ENCODE data around the gene NUDT4B. TPM values are rescaled to one million over a fixed set of nuclear protein-coding genes. Genes with fewer than 3 reads are reported as not detected.
"Not testable (repeated sequence)": the region's sequence is repeated elsewhere in the genome, so short reads cannot be mapped to it uniquely, and the experiment has no call there.

NUDT4B gene
- total RNA-seq, 2 experiments from 2014 or later = 0.63 TPM; not detected in 1

DNA sequence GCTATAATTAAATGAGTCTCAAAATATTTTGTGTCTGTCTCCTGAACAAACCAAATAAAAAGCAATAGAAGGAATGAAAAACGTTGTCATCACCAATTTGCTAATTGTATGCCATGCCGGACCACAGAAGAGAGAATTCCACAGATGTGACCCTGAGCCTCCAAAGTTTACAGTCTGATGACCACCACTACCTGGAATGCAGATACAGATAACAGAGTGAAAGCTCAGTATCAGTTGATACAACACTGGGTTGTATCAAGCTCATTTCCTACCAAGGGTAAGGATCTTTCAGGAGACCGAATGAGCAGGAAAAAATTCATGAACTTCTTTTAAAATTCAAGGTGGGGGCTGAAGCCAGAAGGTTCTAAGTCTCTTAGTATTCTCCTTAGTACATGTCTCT lies 25.1 kb upstream of the NUDT4B start:
- H3K4me1 ChIP-seq (ENCODE audit: insufficient read depth, low read length, poor library complexity, severe bottlenecking); CTCF ChIA-PET (ENCODE audit: unreplicated experiment); H3K9me2 ChIP-seq (ENCODE audit: insufficient read depth, low read length); H3K9me3 ChIP-seq (ENCODE audit: low read length); H2AFZ ChIP-seq (ENCODE audit: low read length); DNase-seq (ENCODE audit: low spot score); H4K20me1 ChIP-seq (ENCODE audit: insufficient read depth, low read length); BruUV-seq (replicated peaks); H3K4me2 ChIP-seq (ENCODE audit: low read length); intact Hi-C loops (cut with micrococcal nuclease; ENCODE audit: unreplicated experiment); H3K4me3 ChIP-seq (ENCODE audit: low read depth, low read length, poor library complexity, severe bottlenecking); H3K79me2 ChIP-seq (ENCODE audit: insufficient read depth, low read depth, low read length); H3K27ac ChIP-seq (ENCODE audit: low read depth, low read length, poor library complexity, severe bottlenecking); H3K36me3 ChIP-seq (ENCODE audit: insufficient read depth, low read length); POLR2A ChIA-PET: not testable (repeated sequence)

DNA sequence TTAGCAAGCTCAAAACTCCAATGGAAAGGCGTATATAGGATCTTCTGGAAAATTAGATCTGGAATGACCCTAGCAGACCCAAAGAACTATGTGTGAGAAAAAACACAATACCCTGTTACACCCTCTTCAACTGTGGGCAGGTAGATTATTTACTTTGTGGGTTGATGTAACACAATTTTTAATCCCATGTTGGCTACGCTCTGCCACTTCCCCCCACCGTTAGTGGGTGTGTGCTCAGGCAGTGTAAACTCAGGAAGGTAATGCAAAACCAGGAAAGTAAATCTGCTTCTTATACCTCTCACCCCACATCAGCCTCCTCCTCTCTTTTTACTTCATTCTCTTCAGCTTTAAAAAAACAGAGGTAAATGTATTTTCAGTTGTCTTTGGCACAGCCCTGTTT lies 23.7 kb upstream of the NUDT4B start:
- H3K4me1 ChIP-seq (ENCODE audit: insufficient read depth, low read length, poor library complexity, severe bottlenecking); H3K4me2 ChIP-seq (ENCODE audit: low read length); H3K27ac ChIP-seq (ENCODE audit: low read depth, low read length, poor library complexity, severe bottlenecking); H3K79me2 ChIP-seq (ENCODE audit: insufficient read depth, low read depth, low read length); CTCF ChIA-PET (ENCODE audit: unreplicated experiment); H3K9me2 ChIP-seq (ENCODE audit: insufficient read depth, low read length); DNase-seq (ENCODE audit: low spot score); H4K20me1 ChIP-seq (ENCODE audit: insufficient read depth, low read length); H3K9me3 ChIP-seq (ENCODE audit: low read length); POLR2A ChIA-PET; BruUV-seq (replicated peaks); H2AFZ ChIP-seq (ENCODE audit: low read length); H3K4me3 ChIP-seq (ENCODE audit: low read depth, low read length, poor library complexity, severe bottlenecking); intact Hi-C loops (cut with micrococcal nuclease; ENCODE audit: unreplicated experiment); H3K36me3 ChIP-seq (ENCODE audit: insufficient read depth, low read length): not testable (repeated sequence)

GRCh38 chr1:148727862-148728261 lies 20.7 kb upstream of the NUDT4B start:
- H3K4me1 ChIP-seq (ENCODE audit: insufficient read depth, low read length, poor library complexity, severe bottlenecking); H3K4me3 ChIP-seq (ENCODE audit: low read depth, low read length, poor library complexity, severe bottlenecking); H3K9me2 ChIP-seq (ENCODE audit: insufficient read depth, low read length); BruUV-seq (replicated peaks); H3K9me3 ChIP-seq (ENCODE audit: low read length); H4K20me1 ChIP-seq (ENCODE audit: insufficient read depth, low read length); intact Hi-C loops (cut with micrococcal nuclease; ENCODE audit: unreplicated experiment); CTCF ChIA-PET (ENCODE audit: unreplicated experiment); H3K79me2 ChIP-seq (ENCODE audit: insufficient read depth, low read depth, low read length); H3K36me3 ChIP-seq (ENCODE audit: insufficient read depth, low read length); H3K27ac ChIP-seq (ENCODE audit: low read depth, low read length, poor library complexity, severe bottlenecking); H3K4me2 ChIP-seq (ENCODE audit: low read length); DNase-seq (ENCODE audit: low spot score); H2AFZ ChIP-seq (ENCODE audit: low read length); POLR2A ChIA-PET: not testable (repeated sequence)

DNA sequence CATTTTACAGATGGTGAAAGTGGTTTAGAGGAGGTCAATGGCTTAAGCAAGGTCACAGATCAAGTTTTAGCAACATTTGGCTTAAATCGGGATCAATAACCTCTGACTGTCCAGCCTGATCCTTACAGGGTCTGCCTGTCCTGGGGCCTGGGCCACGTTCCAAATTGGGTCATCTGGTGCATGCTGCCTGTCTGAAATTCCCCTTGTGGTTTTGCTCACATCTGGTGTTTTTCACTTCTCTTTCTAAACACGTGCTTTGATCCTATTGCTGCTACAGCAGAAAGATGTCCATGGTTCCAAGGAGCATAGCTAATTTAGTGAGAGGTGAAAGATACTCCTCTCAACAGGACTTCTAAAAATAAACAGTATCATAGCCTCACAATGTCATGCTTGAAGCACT lies 19.4 kb upstream of the NUDT4B start:
- H3K9me2 ChIP-seq (ENCODE audit: insufficient read depth, low read length); BruUV-seq (replicated peaks); H3K4me3 ChIP-seq (ENCODE audit: low read depth, low read length, poor library complexity, severe bottlenecking); H3K9me3 ChIP-seq (ENCODE audit: low read length); H3K4me2 ChIP-seq (ENCODE audit: low read length); intact Hi-C loops (cut with micrococcal nuclease; ENCODE audit: unreplicated experiment); DNase-seq (ENCODE audit: low spot score); H3K27ac ChIP-seq (ENCODE audit: low read depth, low read length, poor library complexity, severe bottlenecking); H4K20me1 ChIP-seq (ENCODE audit: insufficient read depth, low read length); H3K36me3 ChIP-seq (ENCODE audit: insufficient read depth, low read length); H2AFZ ChIP-seq (ENCODE audit: low read length); POLR2A ChIA-PET; H3K79me2 ChIP-seq (ENCODE audit: insufficient read depth, low read depth, low read length); CTCF ChIA-PET (ENCODE audit: unreplicated experiment); H3K4me1 ChIP-seq (ENCODE audit: insufficient read depth, low read length, poor library complexity, severe bottlenecking): not testable (repeated sequence)

GRCh38 chr1:148729541-148729940 lies 19.0 kb upstream of the NUDT4B start:
- intact Hi-C loops (cut with micrococcal nuclease; ENCODE audit: unreplicated experiment); H3K27ac ChIP-seq (ENCODE audit: low read depth, low read length, poor library complexity, severe bottlenecking); H3K36me3 ChIP-seq (ENCODE audit: insufficient read depth, low read length); H3K4me3 ChIP-seq (ENCODE audit: low read depth, low read length, poor library complexity, severe bottlenecking); H3K4me2 ChIP-seq (ENCODE audit: low read length); H3K4me1 ChIP-seq (ENCODE audit: insufficient read depth, low read length, poor library complexity, severe bottlenecking); H3K79me2 ChIP-seq (ENCODE audit: insufficient read depth, low read depth, low read length); H4K20me1 ChIP-seq (ENCODE audit: insufficient read depth, low read length); CTCF ChIA-PET (ENCODE audit: unreplicated experiment); DNase-seq (ENCODE audit: low spot score); POLR2A ChIA-PET; H3K9me3 ChIP-seq (ENCODE audit: low read length); H3K9me2 ChIP-seq (ENCODE audit: insufficient read depth, low read length); H2AFZ ChIP-seq (ENCODE audit: low read length); BruUV-seq (replicated peaks): not testable (repeated sequence)

DNA sequence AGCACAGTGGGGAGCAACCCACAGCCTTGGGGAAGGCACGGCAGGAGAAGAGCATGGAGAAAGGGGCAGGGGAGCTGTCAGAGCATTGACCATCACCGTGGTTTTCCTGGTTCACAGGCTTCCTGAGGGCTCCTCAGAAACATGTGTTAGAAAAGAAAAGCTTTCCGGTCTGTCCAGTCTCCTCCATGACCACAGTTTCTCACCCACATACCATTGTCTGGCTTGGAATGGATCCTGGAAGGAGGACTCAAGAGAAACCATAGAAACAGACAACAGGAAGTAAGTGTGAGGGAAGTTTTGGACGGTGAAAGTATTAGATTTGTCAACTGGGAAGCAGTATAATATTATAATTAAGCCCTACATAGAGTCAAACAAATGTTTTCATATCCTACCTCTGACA lies 16.3 kb upstream of the NUDT4B start:
- H3K9me2 ChIP-seq (ENCODE audit: insufficient read depth, low read length); DNase-seq (ENCODE audit: low spot score); H2AFZ ChIP-seq (ENCODE audit: low read length); H3K4me1 ChIP-seq (ENCODE audit: insufficient read depth, low read length, poor library complexity, severe bottlenecking); H3K27ac ChIP-seq (ENCODE audit: low read depth, low read length, poor library complexity, severe bottlenecking); H3K36me3 ChIP-seq (ENCODE audit: insufficient read depth, low read length); BruUV-seq (replicated peaks); H3K79me2 ChIP-seq (ENCODE audit: insufficient read depth, low read depth, low read length); H3K4me3 ChIP-seq (ENCODE audit: low read depth, low read length, poor library complexity, severe bottlenecking); H4K20me1 ChIP-seq (ENCODE audit: insufficient read depth, low read length); POLR2A ChIA-PET; CTCF ChIA-PET (ENCODE audit: unreplicated experiment); H3K9me3 ChIP-seq (ENCODE audit: low read length); H3K4me2 ChIP-seq (ENCODE audit: low read length); intact Hi-C loops (cut with micrococcal nuclease; ENCODE audit: unreplicated experiment): not testable (repeated sequence)

GRCh38 chr1:148733585-148734310 lies 14.8 kb upstream of the NUDT4B start:
- H3K27ac ChIP-seq (ENCODE audit: low read depth, low read length, poor library complexity, severe bottlenecking); DNase-seq (ENCODE audit: low spot score): not testable (repeated sequence)

More at GRCh38 chr1:148733585-148734310, 14.8 kb upstream of the NUDT4B start:
- POLR2A ChIA-PET; H4K20me1 ChIP-seq (ENCODE audit: insufficient read depth, low read length); H3K4me1 ChIP-seq (ENCODE audit: insufficient read depth, low read length, poor library complexity, severe bottlenecking); H3K9me3 ChIP-seq (ENCODE audit: low read length); H3K79me2 ChIP-seq (ENCODE audit: insufficient read depth, low read depth, low read length); H3K4me3 ChIP-seq (ENCODE audit: low read depth, low read length, poor library complexity, severe bottlenecking); CTCF ChIA-PET (ENCODE audit: unreplicated experiment); H3K9me2 ChIP-seq (ENCODE audit: insufficient read depth, low read length); H3K36me3 ChIP-seq (ENCODE audit: insufficient read depth, low read length); intact Hi-C loops (cut with micrococcal nuclease; ENCODE audit: unreplicated experiment); H3K4me2 ChIP-seq (ENCODE audit: low read length); BruUV-seq (replicated peaks); H2AFZ ChIP-seq (ENCODE audit: low read length): not testable (repeated sequence)

Data from OCI-LY7 (cell line).